ENCODE data around the gene HIP1R.
"Not testable (repeated sequence)": the region's sequence is repeated elsewhere in the genome, so short reads cannot be mapped to it uniquely, and the experiment has no call there.

Gene HIP1R

GRCh38 chr12:122893208-122894153, 58.2 kb downstream of the HIP1R start:
- no peak for DNase-seq (ENCODE audit: low read depth in 2 of 2)

- DNase-seq (ENCODE audit: low read depth in 2 of 2), result no peak
Measured at GRCh38 chr12:122894193-122895121, 59.2 kb downstream of the HIP1R start.

- DNase-seq (ENCODE audit: low read depth in 2 of 2), result no peak
Measured at GRCh38 chr12:122895320-122895703, 60.1 kb downstream of the HIP1R start.

DNA sequence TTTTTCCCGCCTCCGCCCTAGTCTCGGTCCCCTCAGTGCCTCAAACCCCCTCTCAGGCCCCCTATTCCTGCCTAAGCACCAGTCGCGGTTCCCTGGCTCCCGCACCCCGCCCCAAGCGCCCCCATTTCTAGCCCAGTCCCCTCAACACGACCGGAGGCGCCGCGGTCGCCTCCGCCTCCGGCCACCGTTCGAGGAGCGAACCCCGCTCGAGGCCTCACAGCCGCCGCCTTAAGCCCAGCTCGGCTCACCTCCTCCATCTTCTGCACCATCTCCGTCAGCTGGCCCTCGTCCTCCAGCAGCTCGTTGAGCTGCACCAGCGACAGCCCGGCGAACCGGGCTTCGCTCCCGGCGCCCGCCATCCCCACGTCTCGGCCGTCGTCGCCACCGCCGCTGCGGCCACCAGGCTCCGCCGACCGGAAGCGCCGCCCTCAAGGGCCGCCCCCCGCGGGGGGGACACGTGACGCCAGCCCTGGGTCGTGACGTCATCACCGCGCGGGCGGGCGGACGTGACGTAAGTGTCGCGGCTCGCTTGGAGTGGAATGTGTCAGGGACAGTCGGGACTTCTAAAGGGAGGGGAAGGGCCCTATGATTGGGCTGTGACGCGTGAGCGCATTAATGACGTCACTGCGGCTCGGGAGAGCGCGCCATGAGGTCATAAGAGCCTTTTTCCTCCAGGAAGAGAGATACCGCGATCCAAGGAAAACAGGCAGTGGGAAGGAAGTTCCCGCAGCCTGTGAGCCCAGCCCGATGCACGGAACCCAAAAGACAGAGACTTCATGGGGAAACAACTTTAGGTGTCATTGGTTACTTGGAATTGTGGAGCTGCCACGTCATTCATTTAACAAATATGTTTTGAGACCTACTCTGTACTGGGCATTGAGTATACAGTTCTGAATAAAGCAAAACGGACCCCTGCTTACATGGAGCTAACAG, 60.7 kb downstream of the HIP1R start, which contains the start of gene VPS37B:
VPS37B (minus strand) TSS at position 421 of the 933 bp plus-strand sequence; CDS start at position 359, 62 bp downstream.
- peak; percentile 67 to 69 for DNase-seq (ENCODE audit: low read depth in 2 of 2)

- no peak for DNase-seq (ENCODE audit: low read depth in 2 of 2)
Measured at GRCh38 chr12:122896662-122897061, 61.4 kb downstream of the HIP1R start.

GRCh38 chr12:122899887-122900286, 64.6 kb downstream of the HIP1R start:
- DNase-seq (ENCODE audit: low read depth in 2 of 2), result no peak

DNA sequence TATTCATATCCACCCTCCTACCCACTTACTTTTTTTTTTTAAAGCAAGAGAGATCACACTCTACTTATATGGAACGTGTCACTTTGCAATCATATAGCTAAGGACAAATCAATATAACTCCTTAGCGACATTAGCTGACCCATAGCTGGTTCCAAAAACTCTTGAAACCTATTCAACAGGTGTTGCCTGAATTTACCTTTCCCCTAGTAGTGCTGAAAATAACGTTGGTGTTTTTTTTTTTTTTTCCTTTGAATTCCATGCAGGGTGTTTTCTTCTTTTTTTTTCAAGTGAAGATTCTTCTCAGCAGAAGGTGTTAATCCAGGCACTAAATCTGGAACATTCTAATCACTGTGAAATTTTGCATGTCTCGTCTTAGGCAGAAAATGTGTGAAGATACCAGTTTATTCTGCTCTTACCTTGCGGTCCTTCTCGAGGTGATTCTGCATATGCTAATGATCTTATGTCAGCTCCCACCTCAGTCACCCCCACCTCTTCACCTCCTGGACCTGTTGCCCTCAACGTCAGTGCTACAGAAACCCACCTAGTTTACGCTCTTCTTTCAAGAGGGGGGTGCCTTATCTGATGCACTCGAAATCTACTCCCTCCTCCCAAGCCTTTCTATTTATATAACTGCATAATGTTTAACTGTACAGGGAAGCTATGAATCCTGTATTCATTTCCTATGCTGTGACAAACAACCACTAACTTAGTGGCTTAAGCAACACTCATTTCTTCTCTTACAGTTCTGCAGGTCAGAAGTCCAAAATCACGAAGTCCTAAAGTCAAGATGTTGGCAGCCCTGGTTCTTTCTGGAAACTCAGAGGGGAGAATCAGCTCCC, 67.8 kb downstream of the HIP1R start:
- no peak for DNase-seq (ENCODE audit: low read depth in 2 of 2)

DNA sequence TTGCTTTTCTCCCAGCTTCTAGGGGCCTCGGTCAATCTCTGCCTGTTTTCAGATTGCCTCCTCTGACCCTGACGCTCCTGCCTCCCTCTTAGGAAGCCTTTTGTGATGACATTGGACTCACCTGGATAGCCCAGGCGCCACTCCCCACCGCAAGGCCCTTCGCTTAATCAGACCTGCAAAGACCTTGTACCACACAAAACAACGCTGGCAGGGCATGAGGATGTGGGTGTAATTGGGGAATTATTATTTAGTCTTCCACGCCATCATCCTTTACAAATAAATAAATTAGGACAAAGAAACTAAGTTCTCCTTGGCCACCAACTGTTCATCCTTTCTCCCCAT, 68.4 kb downstream of the HIP1R start:
- DNase-seq (ENCODE audit: low read depth in 2 of 2), result no peak

GRCh38 chr12:122905258-122905657, 70.0 kb downstream of the HIP1R start:
- not testable (repeated sequence) for DNase-seq (ENCODE audit: low read depth in 2 of 2)

DNA sequence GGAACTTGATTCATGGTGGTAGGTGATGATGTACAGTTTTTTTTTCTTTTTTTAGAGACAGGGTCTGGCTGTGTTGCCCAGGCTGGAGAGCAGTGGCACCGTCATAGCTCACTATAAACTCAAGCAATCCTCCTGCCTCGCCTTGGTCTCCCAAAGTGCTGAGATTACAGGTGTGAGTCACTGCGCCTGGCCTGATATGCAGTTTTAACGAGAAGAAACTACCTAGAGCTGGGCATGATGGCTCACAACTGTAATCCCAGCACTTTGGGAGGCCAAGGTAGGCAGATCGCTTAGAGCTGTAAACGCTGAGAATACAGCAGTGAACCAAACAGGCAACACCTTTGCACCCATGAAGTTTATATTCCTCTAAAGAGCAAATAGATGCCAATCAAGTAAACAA, 73.7 kb downstream of the HIP1R start:
- no peak for DNase-seq (ENCODE audit: low read depth in 2 of 2)

DNA sequence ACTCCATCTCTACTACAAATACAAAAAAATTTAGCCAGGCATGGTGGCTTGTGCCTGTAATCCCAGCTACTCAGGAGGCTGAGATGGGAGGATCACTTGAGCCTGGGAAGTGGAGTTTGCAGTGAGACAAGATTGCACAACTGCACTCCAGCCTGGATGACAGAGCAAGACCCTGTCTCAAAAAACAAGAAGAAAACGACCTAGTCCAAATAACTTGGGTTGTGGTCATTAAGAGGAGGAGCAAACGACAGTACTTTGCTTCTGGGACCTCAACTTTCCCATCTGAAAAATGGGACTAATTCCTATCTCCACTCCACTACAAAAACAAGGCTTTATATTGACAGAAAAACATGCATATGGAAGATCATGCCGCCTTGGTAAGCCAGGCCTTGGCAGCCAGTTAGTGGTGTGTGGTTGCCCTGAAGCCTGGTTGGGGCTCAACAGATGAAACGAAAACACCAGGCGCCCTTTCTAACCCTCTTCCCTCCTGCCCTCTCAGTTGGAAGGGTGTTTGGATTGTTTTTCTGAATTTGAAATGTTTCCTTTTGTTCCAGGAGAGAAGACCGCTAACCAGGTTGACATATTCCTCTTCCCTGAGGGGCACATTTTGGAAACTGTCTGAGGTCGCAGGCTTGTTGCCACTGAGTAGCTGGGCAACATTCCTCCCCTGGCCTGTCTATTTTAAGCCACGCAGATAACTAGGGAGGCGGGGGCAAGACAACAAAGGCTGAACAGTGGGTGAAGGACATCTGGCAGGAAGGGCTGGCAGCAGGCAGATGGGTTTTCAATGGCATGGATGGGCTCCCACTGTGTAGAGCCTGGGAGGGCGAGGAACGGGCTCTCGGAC, 74.4 kb downstream of the HIP1R start:
- DNase-seq (ENCODE audit: low read depth in 2 of 2), result no peak
